NCI-H1092 (cell line): Measurements from ENCODE around the gene CIDEB.

Source experiments
- DNase-seq: peaks from one replicate; lab custom pipeline; 2025; lab: John Stamatoyannopoulos, UW

The CIDEB gene

GRCh38 chr14:24312736-24313507 is 5.1 kb upstream of the CIDEB start:
- no peak for DNase-seq

- DNase-seq, result no peak
These were observed 4.2 kb upstream of the CIDEB start for GRCh38 chr14:24311837-24312615.

GRCh38 chr14:24310646-24311604 is 3.1 kb upstream of the CIDEB start, which contains the start of gene LTB4R:
LTB4R (plus strand) TSS chr14:24311502; CDS start chr14:24315652, 4,150 bp downstream.
- DNase-seq, result no peak

GRCh38 chr14:24310265-24310645 is 2.5 kb upstream of the CIDEB start:
- no peak for DNase-seq

GRCh38 chr14:24309538-24310264 is 1.9 kb upstream of the CIDEB start, which contains the start of gene LTB4R2:
LTB4R2 (plus strand) TSS chr14:24310140; CDS start chr14:24310665, 525 bp downstream.
- no peak for DNase-seq

GRCh38 chr14:24308342-24309124 is 756 bp upstream of the CIDEB start:
- no peak for DNase-seq

GRCh38 chr14:24307156-24307574 is 612 bp downstream of the CIDEB start:
- DNase-seq, result no peak

- no peak for DNase-seq
These were observed 3.8 kb downstream of the CIDEB start for GRCh38 chr14:24304019-24304387.

GRCh38 chr14:24300326-24300980 is 7.3 kb downstream of the CIDEB start:
- DNase-seq, result no peak

GRCh38 chr14:24299255-24300191 is 8.3 kb downstream of the CIDEB start, which contains the start of the genes DHRS1 and NOP9:
DHRS1 (minus strand) TSS chr14:24299780; CDS start chr14:24299106, 674 bp downstream.
NOP9 (plus strand) TSS chr14:24299850; CDS start chr14:24299955, 105 bp downstream.
- DNase-seq, result peak; percentile 85

- DNase-seq, result no peak
These were observed 8.9 kb downstream of the CIDEB start for GRCh38 chr14:24298892-24299254.

- no peak for DNase-seq
These were observed 10.4 kb downstream of the CIDEB start for GRCh38 chr14:24297190-24297964.

- DNase-seq, result peak; percentile 47
These were observed 11.2 kb downstream of the CIDEB start for GRCh38 chr14:24296341-24297157.

GRCh38 chr14:24293525-24293924 is 14.3 kb downstream of the CIDEB start:
- no peak for DNase-seq

- DNase-seq, result no peak
These were observed 15.5 kb downstream of the CIDEB start for GRCh38 chr14:24292118-24292807.

GRCh38 chr14:24291446-24292117 is 16.2 kb downstream of the CIDEB start:
- DNase-seq, result no peak
